MM.1S (cell line): ENCODE data around the gene NFKB2.

Experiments used
- CTCF ChIP-seq: fragments of 300-600 bp; sonication (generic); IDR thresholded peaks from 2 replicates; pipeline ENCODE4 v1.5.1; 2016; ENCODE audit warnings: antibody characterized with exemption, low read length, mixed read lengths
- EZH2 ChIP-seq: fragments of 300-600 bp; sonication (generic); optimal IDR thresholded peaks from 2 replicates; pipeline ENCODE3; 2017; ENCODE audit warnings: low read depth, mild to moderate bottlenecking, antibody characterized with exemption, low read length, mixed read lengths
- EZH2phosphoT487 ChIP-seq: fragments of 300-600 bp; sonication (generic); IDR thresholded peaks from 2 replicates; pipeline ENCODE4 v1.6.1; 2018; ENCODE audit warnings: antibody characterized with exemption, low read length

DNA sequence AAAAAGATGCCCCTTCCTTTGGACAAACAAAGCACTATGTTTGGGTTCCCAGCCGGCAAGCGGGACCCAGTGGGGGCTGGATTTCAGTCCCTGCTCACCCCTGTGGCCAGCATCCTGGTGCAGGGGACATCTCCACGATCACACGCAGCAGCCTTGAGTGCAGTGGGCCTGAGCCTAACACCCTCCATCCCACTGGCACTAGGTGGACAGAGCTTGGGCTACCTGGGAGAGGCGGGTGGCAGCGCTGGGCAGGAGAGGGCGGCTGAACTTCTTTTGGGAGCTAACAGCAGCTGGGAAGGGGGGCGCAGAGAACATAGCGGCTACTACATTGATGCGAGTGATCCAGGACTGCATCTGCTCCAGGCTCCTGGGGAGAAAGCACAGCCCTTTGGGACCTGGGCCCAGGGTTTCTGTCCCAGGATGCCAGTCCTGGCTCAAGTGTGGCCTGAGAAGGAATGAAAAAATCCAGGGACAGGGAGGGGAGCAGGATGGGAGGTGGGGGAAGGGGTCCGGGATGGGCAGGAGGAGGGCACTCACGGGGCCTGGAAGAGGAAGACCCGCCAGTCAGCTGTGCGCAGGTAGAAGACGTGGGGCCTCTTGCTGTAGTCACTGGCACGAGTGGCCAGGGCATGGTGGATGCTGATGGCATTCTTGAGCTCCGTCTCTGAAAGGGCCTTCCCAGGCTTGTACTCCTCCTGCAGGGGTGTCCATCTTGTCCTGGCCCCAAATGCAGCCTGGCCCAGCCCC is 9.0 kb downstream of the NFKB2 start:
- TF ChIP-seq CTCF (no peak), EZH2 (no peak), EZH2phosphoT487 (no peak)
